ENCODE results near the gene PAXIP1.
"Not testable (repeated sequence)": the region's sequence is repeated elsewhere in the genome, so short reads cannot be mapped to it uniquely, and the experiment has no call there.

Gene PAXIP1

GRCh38 chr7:154942691-154943090 is 60.2 kb downstream of the PAXIP1 start:
- no peak for DNase-seq

GRCh38 chr7:154937837-154938236 is 65.1 kb downstream of the PAXIP1 start:
- DNase-seq, result no peak

DNA sequence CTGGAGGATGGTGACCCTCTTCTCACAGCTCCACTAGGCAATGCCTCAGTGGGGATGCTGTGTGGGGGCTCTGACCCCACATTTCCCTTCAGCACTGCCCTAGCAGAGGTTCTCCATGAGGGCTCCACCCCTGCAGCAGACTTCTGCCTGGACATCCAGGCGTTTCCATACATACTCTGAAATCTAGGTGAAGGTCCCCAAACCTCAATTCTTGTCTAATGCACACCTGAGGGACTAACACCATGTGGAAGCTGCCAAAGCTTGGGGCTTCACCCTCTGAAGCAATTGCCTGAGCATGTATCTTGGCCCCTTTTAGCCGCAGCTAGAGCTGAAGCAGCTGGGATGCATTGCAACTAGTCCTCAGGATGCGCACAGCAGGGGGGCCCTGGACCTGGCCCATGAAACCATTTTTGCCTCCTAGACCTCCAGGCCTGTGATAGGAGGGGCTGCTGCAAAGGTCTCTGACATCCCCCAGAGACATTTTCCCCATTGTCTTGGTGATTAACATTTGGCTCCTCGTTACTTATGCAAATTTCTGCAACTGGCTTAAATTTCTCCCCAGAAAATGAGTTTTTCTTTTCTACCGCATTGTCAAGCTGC is 68.5 kb downstream of the PAXIP1 start:
- DNase-seq, result not testable (repeated sequence)

DNA sequence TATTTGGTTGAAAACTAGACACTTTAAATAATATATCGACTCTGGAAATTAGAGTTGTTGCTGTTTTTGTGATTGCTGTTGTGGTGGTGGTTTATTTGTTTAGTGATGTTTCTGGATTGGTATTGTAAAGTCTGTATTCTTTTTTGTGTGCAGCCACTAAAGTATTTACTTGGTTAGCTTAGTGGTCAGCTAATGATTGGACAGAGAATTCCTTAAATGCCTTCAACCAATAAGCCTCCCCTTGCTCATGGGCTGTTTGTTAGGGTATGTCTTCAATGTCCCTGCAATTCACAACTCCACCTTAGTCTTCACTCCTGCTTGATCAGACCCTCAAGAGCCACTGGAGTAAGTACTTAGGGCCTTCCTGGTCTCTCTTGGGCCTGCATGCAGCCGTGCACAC is 71.0 kb downstream of the PAXIP1 start:
- no peak for DNase-seq

GRCh38 chr7:154929006-154929726 is 73.8 kb downstream of the PAXIP1 start:
- no peak for DNase-seq

DNA sequence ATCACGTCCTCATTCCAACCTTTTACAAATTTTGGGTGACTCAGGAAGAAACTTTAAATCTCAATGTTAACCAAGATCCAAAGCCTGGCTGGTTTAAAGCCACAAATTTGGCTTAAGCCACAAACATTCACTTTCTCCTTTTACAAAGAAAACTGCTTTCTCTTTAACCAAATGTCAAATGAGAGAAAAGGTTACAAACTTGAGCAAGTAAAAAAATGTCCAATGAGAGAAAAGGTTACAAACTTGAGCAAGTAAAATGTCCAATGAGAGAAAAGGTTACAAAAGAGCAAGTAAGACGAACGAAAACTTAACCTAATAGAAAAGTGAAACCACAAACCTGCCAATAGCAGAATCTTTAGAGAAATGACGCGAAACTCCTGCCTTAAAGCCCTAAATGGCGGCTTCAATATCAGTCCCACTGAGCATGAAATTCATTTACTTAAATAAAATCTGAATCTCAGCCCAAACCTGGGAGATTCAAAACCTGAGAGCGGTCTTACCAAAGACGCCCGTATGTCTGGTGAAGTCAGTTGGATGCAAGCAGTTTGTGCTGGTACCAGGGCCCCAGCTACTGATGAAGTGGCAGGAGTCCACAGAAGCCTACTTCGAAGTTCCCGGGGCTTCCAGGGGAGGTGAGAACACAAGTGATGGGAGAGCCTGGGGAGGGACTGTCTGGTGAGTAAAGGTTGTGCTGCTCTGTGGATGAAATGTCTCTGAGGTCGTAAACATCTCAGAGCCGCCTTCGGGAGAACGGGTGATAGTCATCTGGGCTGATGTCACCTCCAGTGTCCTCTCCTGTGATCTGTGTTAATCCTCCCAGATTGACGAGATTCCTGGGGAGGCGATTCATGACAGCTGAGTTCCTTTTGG is 74.6 kb downstream of the PAXIP1 start:
- DNase-seq, result no peak

DNA sequence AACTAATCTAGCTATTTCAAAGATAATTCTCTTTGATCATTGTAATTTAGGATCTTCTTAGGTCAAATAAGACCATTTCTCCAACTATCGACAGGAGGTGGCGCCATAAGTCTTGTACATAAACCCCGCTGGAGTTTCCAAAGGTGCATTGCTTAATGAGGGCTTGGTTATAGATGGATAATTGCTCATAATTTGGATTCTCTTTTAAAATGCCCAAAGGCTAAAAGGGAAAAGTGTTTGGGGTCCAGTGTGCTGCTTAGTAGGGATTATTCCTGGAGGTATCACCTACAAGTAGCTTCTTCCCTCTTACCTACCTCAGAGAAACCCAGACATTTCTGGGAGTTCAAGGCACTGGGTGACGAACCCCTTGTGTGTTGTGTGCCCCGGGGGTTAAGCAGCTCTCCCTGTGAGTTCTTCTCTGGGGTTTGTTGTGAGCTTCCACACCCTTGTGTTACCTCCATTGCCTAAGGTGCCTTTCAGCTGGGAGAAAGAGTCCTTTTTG is 75.2 kb downstream of the PAXIP1 start:
- peak; percentile 67 for DNase-seq

DNA sequence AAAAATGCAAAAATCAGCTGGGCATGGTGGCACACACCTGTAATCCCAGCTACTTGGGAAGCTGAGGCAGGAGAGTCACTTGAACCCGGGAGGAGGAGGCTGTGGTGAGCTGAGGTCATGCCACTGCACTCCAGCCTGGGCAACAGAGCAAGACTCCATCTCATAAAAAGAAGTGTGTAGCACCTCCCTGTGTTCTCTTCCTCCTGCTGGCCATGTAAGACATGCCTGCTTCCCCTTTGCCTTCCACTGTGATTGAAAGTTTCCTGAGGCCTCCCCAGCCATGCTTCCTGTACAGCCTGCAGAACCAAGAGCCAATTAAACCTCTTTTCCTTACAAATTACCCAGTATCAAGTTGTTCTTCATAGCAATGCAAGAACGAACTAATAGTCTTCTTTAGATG is 80.5 kb downstream of the PAXIP1 start:
- not testable (repeated sequence) for DNase-seq

- DNase-seq, result no peak
Observed at GRCh38 chr7:154919344-154920225, 83.3 kb downstream of the PAXIP1 start.

DNA sequence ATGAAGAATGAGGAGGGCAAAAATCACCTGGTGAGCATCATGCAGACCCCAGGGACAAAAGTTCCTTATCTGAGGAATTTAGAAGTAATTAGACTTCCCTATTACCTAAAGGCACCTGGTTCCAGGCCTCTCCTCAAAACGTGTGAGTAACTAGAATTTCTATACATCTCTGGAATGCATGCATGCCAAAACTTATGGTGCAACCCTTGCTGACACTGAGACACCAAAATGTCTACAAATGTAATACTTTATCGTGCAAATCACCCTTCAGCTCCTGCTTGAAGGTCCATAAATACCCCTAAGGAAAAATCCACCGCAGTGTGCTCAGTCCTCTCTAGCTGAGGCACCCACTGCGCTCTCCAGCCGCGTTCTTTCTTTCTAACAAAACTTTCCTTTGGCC is 84.2 kb downstream of the PAXIP1 start:
- no peak for DNase-seq

DNA sequence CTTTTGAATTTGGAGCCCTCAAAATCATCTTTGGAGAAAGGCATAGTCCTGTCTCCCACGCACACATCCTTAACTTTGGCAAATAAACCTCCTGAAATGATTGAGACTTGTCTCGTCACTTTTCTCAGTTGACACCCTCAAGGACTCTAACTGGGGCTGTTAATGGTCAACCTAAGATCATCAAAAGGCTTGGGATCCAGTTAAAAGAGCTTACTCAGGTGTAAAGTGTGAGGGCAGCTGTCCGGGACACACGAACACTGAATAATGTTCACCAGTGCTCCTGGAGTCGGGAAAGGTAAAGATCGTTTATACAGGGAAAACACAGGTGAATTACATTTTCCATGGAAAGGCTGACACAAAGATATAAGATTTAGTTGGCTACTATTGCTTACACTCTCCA is 84.7 kb downstream of the PAXIP1 start:
- no peak for DNase-seq

- DNase-seq, result no peak
Observed at GRCh38 chr7:154917808-154918160, 85.1 kb downstream of the PAXIP1 start.

- no peak for DNase-seq
Observed at GRCh38 chr7:154916856-154917807, 85.8 kb downstream of the PAXIP1 start.

DNA sequence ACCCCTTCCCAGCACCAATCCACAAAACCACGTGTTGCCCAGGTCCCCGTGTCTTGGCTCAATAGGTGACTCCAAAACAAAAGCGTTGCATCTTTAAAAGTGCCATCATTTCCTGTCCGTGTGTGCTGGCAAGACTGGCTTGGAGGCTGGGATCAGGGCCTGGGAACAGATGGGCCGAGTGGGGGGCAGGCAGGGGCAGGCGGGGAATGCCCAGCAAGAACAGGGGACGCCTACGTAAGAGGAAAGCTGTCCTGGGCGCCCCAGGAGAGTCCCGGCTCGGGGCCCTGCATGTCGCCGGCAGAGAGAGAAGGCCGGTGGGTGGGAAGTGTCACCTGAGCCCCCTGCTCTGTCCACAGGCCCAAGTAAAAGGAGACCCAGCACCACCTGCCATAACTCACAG is 86.5 kb downstream of the PAXIP1 start:
- no peak for DNase-seq

DNA sequence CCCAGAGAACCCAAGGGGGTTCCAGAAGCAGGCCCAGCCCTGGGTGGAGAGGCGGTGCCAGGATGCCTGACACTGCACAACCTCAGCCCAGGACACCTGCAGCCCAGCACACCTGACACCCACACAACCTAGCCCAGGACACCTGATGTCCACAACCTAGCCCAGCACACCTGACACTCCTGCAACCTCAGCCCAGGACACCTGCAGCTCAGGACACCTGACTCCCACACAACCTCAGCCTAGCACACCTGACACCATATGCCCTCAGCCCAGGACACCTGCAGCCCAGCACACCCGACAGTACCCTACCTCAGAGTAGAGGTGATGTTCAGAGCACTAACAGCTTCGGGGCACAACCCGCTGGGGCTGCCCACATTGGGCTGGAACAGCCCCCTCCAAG is 87.3 kb downstream of the PAXIP1 start:
- no peak for DNase-seq

DNA sequence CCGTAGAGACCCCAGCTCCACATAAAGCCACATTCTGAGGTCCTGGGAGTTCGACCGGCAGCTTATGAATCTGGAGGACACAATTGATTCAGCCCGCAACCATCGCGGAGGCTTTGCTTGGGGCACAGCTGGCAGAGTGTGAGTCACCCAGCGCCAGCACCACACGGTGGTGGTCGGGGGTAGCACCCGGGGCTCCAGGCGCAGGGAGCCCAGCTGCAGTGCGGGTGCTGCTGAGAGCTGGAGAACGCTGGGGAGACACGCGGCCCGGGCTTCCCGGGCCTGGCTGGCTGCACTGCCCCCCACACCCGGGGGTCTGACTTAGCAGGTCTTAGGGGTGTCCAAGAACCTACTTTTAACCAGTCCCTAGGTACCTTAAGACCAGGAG is 87.9 kb downstream of the PAXIP1 start:
- no peak for DNase-seq

GRCh38 chr7:154914308-154914995 is 88.5 kb downstream of the PAXIP1 start:
- no peak for DNase-seq

GRCh38 chr7:154913638-154914307 is 89.2 kb downstream of the PAXIP1 start:
- DNase-seq, result peak; percentile 94

DNA sequence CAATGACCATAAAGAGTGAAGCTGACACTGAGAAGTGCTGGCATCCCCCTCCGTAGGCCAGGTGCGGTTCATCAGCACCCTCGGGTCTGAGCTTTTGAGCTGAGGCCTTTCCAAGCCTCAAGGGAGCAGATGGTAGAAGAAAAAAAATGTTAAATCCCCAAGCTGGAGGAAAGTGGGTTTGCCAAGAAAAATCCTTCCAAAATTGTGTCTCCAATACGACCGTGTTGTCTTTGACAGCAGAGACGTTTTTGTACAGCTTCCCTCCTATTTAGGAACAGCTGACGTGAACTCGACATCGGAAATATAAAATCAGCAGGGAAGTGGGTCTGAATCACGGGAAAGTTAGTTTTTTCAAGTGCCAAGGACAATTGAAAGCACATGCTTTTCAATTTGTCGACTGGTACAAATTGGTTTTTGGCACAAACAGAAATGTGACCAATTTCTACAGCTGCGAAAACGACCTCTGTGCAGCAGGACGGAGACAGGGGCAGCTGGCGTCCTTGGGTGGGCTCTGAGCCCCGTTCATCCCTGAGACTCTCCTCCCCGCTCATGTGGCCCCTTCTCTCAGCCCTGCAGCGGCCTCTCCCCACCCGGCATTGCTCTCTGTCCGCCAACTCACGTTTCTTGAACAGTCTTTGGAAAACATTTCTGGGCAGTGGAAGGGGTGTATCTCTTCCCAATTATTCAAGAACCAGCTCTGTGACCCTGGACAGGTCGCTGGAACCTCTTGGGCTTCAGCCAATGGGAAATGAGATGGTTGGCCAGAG is 89.9 kb downstream of the PAXIP1 start:
- DNase-seq, result no peak

All from stimulated activated CD4-positive, alpha-beta T cell treated with anti-CD3 and anti-CD28 coated beads, Interleukin-12 subunit alpha, Interleukin-12 subunit beta, amount 100 ng/mL, for 4 hours (primary cell).